K562 (cell line): Measurements from ENCODE around the gene ZBED2. TPM values are rescaled to one million over a fixed set of nuclear protein-coding genes. Genes with fewer than 3 reads are reported as not detected.

Source experiments
- ATAC-seq: fragments of 200-7000 bp; cut with Tn5 transposase; 3 replicates; pipeline ENCODE4 v1.9.1; 2020; ENCODE audit warnings: moderate library complexity
- BruUV-seq: library from RNA; stranded (reverse); fragments of 400-500 nt; replicated peaks from 2 replicates; lab custom pipeline; 2021; lab: Mats Ljungman, UMichigan
- CTCF ChIA-PET: fragments of 300-600 bp; formaldehyde crosslinking; extraction: SDS; loops from one replicate; lab custom pipeline; 2021; ENCODE audit warnings: low intra/inter-chr PET ratio; lab: Yijun Ruan, JAX
- POLR2A ChIA-PET: fragments of 300-600, 350-650 bp; sonication (Branson Sonifier 250); formaldehyde crosslinking; extraction: SDS; loops from one replicate; lab custom pipeline; 2021; ENCODE audit warnings: antibody characterized with exemption, inconsistent platforms; lab: Yijun Ruan, JAX
- DNase-seq, 4 experiments: peaks; one replicate each; pipeline versions ENCODE4 v3.0.0 to v3.0.0-alpha.2; 2011 to 2018; ENCODE audit warnings: low spot score in 3 of 4, mixed read lengths in 3 of 4; ENCODE audit errors: extremely low read depth in 1 of 4
- FAIRE-seq: peaks from 2 replicates; lab custom pipeline; 2011; peaks lifted over from hg19 to GRCh38; lab: Jason Lieb, UNC
- H2AFZ ChIP-seq: 2 replicates; pipeline ENCODE4 v1.6.0; 2011; ENCODE audit warnings: low read depth, low read length, control low read depth, inconsistent platforms
- H3K27ac ChIP-seq: fragments of 200-600 bp; 3 replicates; pipeline ENCODE4 v1.8.0; 2011; ENCODE audit warnings: low read depth, mild to moderate bottlenecking, control low read depth, inconsistent platforms, low read length, moderate library complexity, mixed read lengths; ENCODE audit errors: extremely low read depth
- H3K27me3 ChIP-seq, 2 experiments: fragments of 300-600 bp in 1 of 2; 2 replicates in 1 of 2; 3 replicates in 1 of 2; pipeline versions ENCODE4 v1.6.0 to v1.8.0; 2011; ENCODE audit warnings: inconsistent platforms in 2 of 2, low read length in 2 of 2, mild to moderate bottlenecking in 1 of 2, mixed read lengths in 1 of 2, moderate library complexity in 1 of 2; ENCODE audit not compliant: control insufficient read depth in 2 of 2, insufficient read depth in 2 of 2
- H3K36me3 ChIP-seq: fragments of 300-600 bp; 3 replicates; pipeline ENCODE4 v1.8.0; 2011; ENCODE audit warnings: mild to moderate bottlenecking, low read length, inconsistent platforms; ENCODE audit not compliant: control insufficient read depth, insufficient read depth
- H3K4me1 ChIP-seq, 2 experiments: fragments of 200-600 bp in 1 of 2; replicated peaks in 1 of 2; 2 replicates in 1 of 2; 3 replicates in 1 of 2; pipeline versions ENCODE4 v1.5.1 to v1.8.0; 2011; ENCODE audit warnings: inconsistent platforms in 2 of 2, low read length in 2 of 2, mild to moderate bottlenecking in 1 of 2, mixed read lengths in 1 of 2, moderate library complexity in 1 of 2; ENCODE audit not compliant: control insufficient read depth in 2 of 2, insufficient read depth in 2 of 2
- H3K4me2 ChIP-seq: 2 replicates; pipeline ENCODE4 v1.6.1; 2011; ENCODE audit warnings: low read length, control low read depth, inconsistent platforms, mixed read lengths; ENCODE audit not compliant: insufficient read depth
- H3K4me3 ChIP-seq: fragments of 200-600 bp; sonication (generic), shearing (Covaris generic); 2 replicates; pipeline ENCODE4 v1.5.1; 2016; ENCODE audit warnings: control low read depth, inconsistent platforms
- H3K79me2 ChIP-seq: fragments of 200-600 bp; 3 replicates; pipeline ENCODE4 v1.8.0; 2011; ENCODE audit warnings: low read length, inconsistent platforms; ENCODE audit not compliant: control insufficient read depth, insufficient read depth
- H3K9ac ChIP-seq, 2 experiments: 2 replicates each; pipeline versions ENCODE4 v1.6.0 to v1.6.1; 2011; ENCODE audit warnings: low read depth in 2 of 2, low read length in 2 of 2, control low read depth in 1 of 2, inconsistent platforms in 1 of 2, mild to moderate bottlenecking in 1 of 2, mixed read lengths in 1 of 2; ENCODE audit not compliant: insufficient read depth in 1 of 2
- H3K9me1 ChIP-seq: one replicate; pipeline ENCODE4 v1.6.0; 2011; ENCODE audit warnings: inconsistent platforms, mild to moderate bottlenecking, low read length, moderate library complexity; ENCODE audit not compliant: control insufficient read depth, insufficient read depth
- H3K9me3 ChIP-seq: replicated peaks from 2 replicates; pipeline ENCODE4 v1.5.1; 2011; ENCODE audit warnings: low read depth, low read length, inconsistent platforms; ENCODE audit not compliant: control insufficient read depth, insufficient read depth
- H4K20me1 ChIP-seq: replicated peaks from 2 replicates; pipeline ENCODE4 v1.6.1; 2011; ENCODE audit warnings: low read length, inconsistent platforms, mixed read lengths; ENCODE audit not compliant: control insufficient read depth, insufficient read depth
- CBX8 ChIP-seq: fragments of 200-600 bp; sonication (generic); IDR thresholded peaks from 2 replicates; pipeline ENCODE4 v1.6.1; 2012; ENCODE audit warnings: borderline replicate concordance, mixed run types, low read depth, mild to moderate bottlenecking, moderate library complexity, mixed read lengths, low read length, control low read depth, inconsistent platforms; ENCODE audit not compliant: poor library complexity, severe bottlenecking; ENCODE audit errors: extremely low read depth
- DMBX1 ChIP-seq: fragments of 250-450 bp; sonication (Bioruptor Pico); IDR thresholded peaks from 2 replicates; pipeline ENCODE4 v1.8.0; 2022; ENCODE audit warnings: inconsistent platforms, mild to moderate bottlenecking, moderate library complexity, borderline replicate concordance
- GABPA ChIP-seq: fragments of 200-800 bp; sonication (Bioruptor generic); conservative IDR thresholded peaks from 2 replicates; pipeline ENCODE4 v1.6.1; 2016; ENCODE audit warnings: low read depth, missing genetic modification characterization, missing compliant biosample characterization
- NCOA6 ChIP-seq: fragments of 450-650 bp; IDR thresholded peaks from 2 replicates; pipeline ENCODE4 v1.6.1; 2017; ENCODE audit warnings: mild to moderate bottlenecking
- ZNF175 ChIP-seq: fragments of 200-800 bp; sonication (Bioruptor generic); IDR thresholded peaks from 2 replicates; pipeline ENCODE4 v1.6.1; 2016; ENCODE audit warnings: low read depth, mild to moderate bottlenecking, missing genetic modification characterization, missing compliant biosample characterization
- ZNF589 ChIP-seq: fragments of 200-800 bp; sonication (Bioruptor generic); IDR thresholded peaks from 2 replicates; pipeline ENCODE4 v1.6.1; 2016; ENCODE audit warnings: low read depth, missing genetic modification characterization, missing compliant biosample characterization
- WGBS: fragments of 100-300 bp; shearing (Covaris generic); methylation state at CpG from one replicate; pipeline ENCODE4 v1.1.6; 2016; ENCODE audit warnings: low coverage, mixed read lengths; ENCODE audit not compliant: insufficient coverage; ENCODE audit errors: missing lambda C conversion rate; 5-methylcytosine and 5-hydroxymethylcytosine counted together
- in situ Hi-C: fragments of 300-500 bp; cut with MboI; formaldehyde crosslinking; loops from 4 replicates; pipeline ENCODE4 v1.15.0; 2018; ENCODE audit warnings: inconsistent platforms, mixed read lengths
- intact Hi-C: fragments of 100-400 bp; cut with micrococcal nuclease; formaldehyde crosslinking; loops from 2 replicates; pipeline ENCODE4 v1.14.2; 2022
- polyA plus RNA-seq, 8 experiments: library from polyadenylated mRNA; depleted of rRNA in 4 of 8; stranded (reverse) in 5 of 8; unstranded in 3 of 8; fragments of >200 nt; fragmentation: Nextera tagmentation in 2 of 8; fragmentation: Illumina TruSeq in 1 of 8; extraction: Ambion mirVana in 2 of 8; extraction: Trizol in 1 of 8; gene quantifications; 2 replicates each; pipeline versions ENCODE4 v1.2.1 to v1.2.3, GENCODE V29; 2011 to 2014; ENCODE audit warnings: inconsistent platforms in 1 of 8, missing spikeins in 1 of 8
- total RNA-seq, 7 experiments: library from RNA; depleted of rRNA in 6 of 7; stranded (reverse); fragments of >200 nt in 6 of 7; fragmentation: Illumina TruSeq in 2 of 7; extraction: Trizol in 2 of 7; gene quantifications; 2 replicates each; pipeline versions ENCODE4 v1.2.1 to v1.2.3, GENCODE V29; 2011 to 2021; ENCODE audit warnings: low replicate concordance in 1 of 7
- TF ChIP-seq, protein P1 (sequence below): fragments of 450-650 bp; conservative IDR thresholded peaks from 2 replicates; pipeline ENCODE4 v1.6.1; 2016; ENCODE audit warnings: missing genetic modification characterization, low read depth, mild to moderate bottlenecking, control low read depth, missing compliant biosample characterization
- TF ChIP-seq, protein P2 (sequence below), 2 experiments: fragments of 200-800 bp in 1 of 2; sonication (Bioruptor generic) in 1 of 2; sonication (generic) in 1 of 2; formaldehyde crosslinking in 1 of 2; IDR thresholded peaks in 1 of 2; conservative IDR thresholded peaks in 1 of 2; 2 replicates each; pipeline versions ENCODE4 v1.5.0 to v1.6.1; 2016 to 2020; ENCODE audit warnings: missing compliant biosample characterization in 1 of 2, missing genetic modification characterization in 1 of 2, missing genetic modification reagents in 1 of 2

The ZBED2 gene
- total and polyA plus RNA-seq, 9 of the 15 experiments (the other 6 are each of a cell fraction or from before 2014, with no cell fraction given): 0.11 TPM; not detected in 8

GRCh38 chr3:111547631-111548030 lies 47.5 kb downstream of the ZBED2 start:
- Histone ChIP-seq H3K27me3 (no peaks in the 10 kb centered on the region), H3K9me3 (no peaks in the 10 kb centered on the region), H3K4me1 (no peaks in the 10 kb centered on the region), H3K9ac (no peak overlapping the region), H3K4me2 (no peak overlapping the region; the same call in 1 of the 2 replicates), H3K27ac (peak overlapping the region; percentile 41; the same call in 1 of the 3 replicates), H3K36me3 (no peaks in the 10 kb centered on the region), H3K4me3 (no peak overlapping the region), H3K79me2 (no peaks in the 10 kb centered on the region), H4K20me1 (no peaks in the 10 kb centered on the region), H2AFZ (0 out of 2 replicates have a peak overlapping the region, but pooled peaks have one; percentile 32), H3K9me1 (no peaks in the 10 kb centered on the region)
- in situ Hi-C loops (no loop called here), intact Hi-C loops (no loop called here)
- POLR2A ChIA-PET: no interaction called here
- FAIRE-seq: no peak
- no peak for ATAC-seq
- no TSS peak for BruUV-seq
- CTCF ChIA-PET: no interaction called here
- 0 out of 2 replicates have a peak, but pooled peaks have one; percentile 19 for TF ChIP-seq DMBX1 (CRISPR knock-in tag)
- peak; percentile 45; the same call in 1 of the 2 replicates for TF ChIP-seq ZNF589 (CRISPR knock-in tag)
- TF ChIP-seq ZNF175 (CRISPR knock-in tag): peak; percentile 51; the same call in 1 of the 2 replicates
- peak; percentile 16; the same call in 1 of the 2 replicates for TF ChIP-seq GABPA
- TF ChIP-seq, protein P1, sequence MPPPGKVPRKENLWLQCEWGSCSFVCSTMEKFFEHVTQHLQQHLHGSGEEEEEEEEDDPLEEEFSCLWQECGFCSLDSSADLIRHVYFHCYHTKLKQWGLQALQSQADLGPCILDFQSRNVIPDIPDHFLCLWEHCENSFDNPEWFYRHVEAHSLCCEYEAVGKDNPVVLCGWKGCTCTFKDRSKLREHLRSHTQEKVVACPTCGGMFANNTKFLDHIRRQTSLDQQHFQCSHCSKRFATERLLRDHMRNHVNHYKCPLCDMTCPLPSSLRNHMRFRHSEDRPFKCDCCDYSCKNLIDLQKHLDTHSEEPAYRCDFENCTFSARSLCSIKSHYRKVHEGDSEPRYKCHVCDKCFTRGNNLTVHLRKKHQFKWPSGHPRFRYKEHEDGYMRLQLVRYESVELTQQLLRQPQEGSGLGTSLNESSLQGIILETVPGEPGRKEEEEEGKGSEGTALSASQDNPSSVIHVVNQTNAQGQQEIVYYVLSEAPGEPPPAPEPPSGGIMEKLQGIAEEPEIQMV (tag): no peak
- TF ChIP-seq, protein P2, sequence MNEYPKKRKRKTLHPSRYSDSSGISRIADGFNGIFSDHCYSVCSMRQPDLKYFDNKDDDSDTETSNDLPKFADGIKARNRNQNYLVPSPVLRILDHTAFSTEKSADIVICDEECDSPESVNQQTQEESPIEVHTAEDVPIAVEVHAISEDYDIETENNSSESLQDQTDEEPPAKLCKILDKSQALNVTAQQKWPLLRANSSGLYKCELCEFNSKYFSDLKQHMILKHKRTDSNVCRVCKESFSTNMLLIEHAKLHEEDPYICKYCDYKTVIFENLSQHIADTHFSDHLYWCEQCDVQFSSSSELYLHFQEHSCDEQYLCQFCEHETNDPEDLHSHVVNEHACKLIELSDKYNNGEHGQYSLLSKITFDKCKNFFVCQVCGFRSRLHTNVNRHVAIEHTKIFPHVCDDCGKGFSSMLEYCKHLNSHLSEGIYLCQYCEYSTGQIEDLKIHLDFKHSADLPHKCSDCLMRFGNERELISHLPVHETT (CRISPR knock-in tag; conservative IDR thresholded peaks at IDR 0.05 in 1 of 2, IDR thresholded peaks at IDR 0.05 in 1 of 2): peak in 1 of 2 experiments; percentile 17; a peak in 1 of 4 replicates
- TF ChIP-seq NCOA6: no peak
- no peak for TF ChIP-seq CBX8
- 0% methylated on average over 4 of the region's 4 CpGs for WGBS
- DNase-seq: peak in 1 of 4 experiments; percentile 12
